HepG2 (cell line): ENCODE measurements around the gene MUSK.

Experiments
- CEBPB ChIP-seq: IDR thresholded peaks from 2 replicates; pipeline ENCODE4 v1.6.1; 2011; ENCODE audit warnings: low read depth, low read length, improper control_type of control experiment, borderline replicate concordance
- ETV6 ChIP-seq: sonication (generic); formaldehyde crosslinking; conservative IDR thresholded peaks from 2 replicates; pipeline ENCODE4 v1.4.0; 2020; ENCODE audit warnings: missing genetic modification reagents
- KDM1A ChIP-seq: IDR thresholded peaks from 2 replicates; pipeline ENCODE4 v1.6.1; 2016; ENCODE audit warnings: missing compliant biosample characterization
- MTA3 ChIP-seq: sonication (generic); formaldehyde crosslinking; IDR thresholded peaks from 2 replicates; pipeline ENCODE4 v1.4.0; 2020; ENCODE audit warnings: missing genetic modification reagents
- NFYC ChIP-seq: IDR thresholded peaks from 2 replicates; pipeline ENCODE4 v1.6.1; 2016; ENCODE audit warnings: missing genetic modification reagents, missing compliant biosample characterization
- PHB2 ChIP-seq: fragments of 450-650 bp; IDR thresholded peaks from 2 replicates; pipeline ENCODE4 v1.6.1; 2018; ENCODE audit not compliant: partially characterized antibody
- POLR2A ChIP-seq, 2 experiments: IDR thresholded peaks; 2 replicates each; pipeline ENCODE4 v1.6.1; 2011; ENCODE audit warnings: low read depth in 2 of 2, low read length in 2 of 2, mild to moderate bottlenecking in 1 of 2, moderate library complexity in 1 of 2; ENCODE audit not compliant: insufficient read depth in 1 of 2
- POLR2AphosphoS5 ChIP-seq: IDR thresholded peaks from 2 replicates; pipeline ENCODE4 v1.6.1; 2012; ENCODE audit warnings: low read depth, low read length
- ZFP90 ChIP-seq: sonication (generic); formaldehyde crosslinking; IDR thresholded peaks from 2 replicates; pipeline ENCODE4 v1.8.0; 2022; ENCODE audit warnings: missing genetic modification reagents, mild to moderate bottlenecking, inconsistent platforms, borderline replicate concordance
- ZKSCAN8 ChIP-seq: IDR thresholded peaks from 2 replicates; pipeline ENCODE4 v1.6.1; 2016; ENCODE audit warnings: borderline replicate concordance, missing genetic modification reagents, missing compliant biosample characterization
- TF ChIP-seq, protein P1 (sequence below): sonication (generic); formaldehyde crosslinking; IDR thresholded peaks from 2 replicates; pipeline ENCODE4 v1.4.0; 2020; ENCODE audit warnings: mild to moderate bottlenecking, missing genetic modification reagents, borderline replicate concordance
- TF ChIP-seq, protein P2 (sequence below): sonication (generic); formaldehyde crosslinking; IDR thresholded peaks from 2 replicates; pipeline ENCODE4 v1.4.0; 2020; ENCODE audit warnings: missing genetic modification reagents, mild to moderate bottlenecking, borderline replicate concordance
- TF ChIP-seq, protein P3 (sequence below): sonication (generic); formaldehyde crosslinking; IDR thresholded peaks from 2 replicates; pipeline ENCODE4 v1.4.0; 2020; ENCODE audit warnings: missing genetic modification reagents

DNA sequence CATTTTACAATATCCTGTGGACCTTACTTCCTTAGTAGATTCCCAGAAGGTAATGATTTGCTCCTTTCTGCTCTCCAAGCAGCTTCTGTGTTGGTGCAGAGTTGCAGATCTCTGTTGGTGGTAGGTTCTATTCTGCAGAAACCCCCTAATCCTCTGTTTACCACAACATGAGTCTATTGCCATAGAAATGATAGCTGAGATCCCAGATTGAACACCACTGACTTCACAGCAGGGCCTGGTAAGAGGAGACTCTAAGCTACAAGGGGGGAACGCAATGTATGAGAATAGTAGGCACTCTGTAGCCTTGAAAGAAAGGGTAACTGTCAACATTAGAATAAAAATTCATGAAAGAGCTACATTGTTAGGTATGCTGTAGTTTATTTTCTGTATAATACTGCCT, 59.5 kb downstream of the MUSK start:
- TF ChIP-seq, protein P1, sequence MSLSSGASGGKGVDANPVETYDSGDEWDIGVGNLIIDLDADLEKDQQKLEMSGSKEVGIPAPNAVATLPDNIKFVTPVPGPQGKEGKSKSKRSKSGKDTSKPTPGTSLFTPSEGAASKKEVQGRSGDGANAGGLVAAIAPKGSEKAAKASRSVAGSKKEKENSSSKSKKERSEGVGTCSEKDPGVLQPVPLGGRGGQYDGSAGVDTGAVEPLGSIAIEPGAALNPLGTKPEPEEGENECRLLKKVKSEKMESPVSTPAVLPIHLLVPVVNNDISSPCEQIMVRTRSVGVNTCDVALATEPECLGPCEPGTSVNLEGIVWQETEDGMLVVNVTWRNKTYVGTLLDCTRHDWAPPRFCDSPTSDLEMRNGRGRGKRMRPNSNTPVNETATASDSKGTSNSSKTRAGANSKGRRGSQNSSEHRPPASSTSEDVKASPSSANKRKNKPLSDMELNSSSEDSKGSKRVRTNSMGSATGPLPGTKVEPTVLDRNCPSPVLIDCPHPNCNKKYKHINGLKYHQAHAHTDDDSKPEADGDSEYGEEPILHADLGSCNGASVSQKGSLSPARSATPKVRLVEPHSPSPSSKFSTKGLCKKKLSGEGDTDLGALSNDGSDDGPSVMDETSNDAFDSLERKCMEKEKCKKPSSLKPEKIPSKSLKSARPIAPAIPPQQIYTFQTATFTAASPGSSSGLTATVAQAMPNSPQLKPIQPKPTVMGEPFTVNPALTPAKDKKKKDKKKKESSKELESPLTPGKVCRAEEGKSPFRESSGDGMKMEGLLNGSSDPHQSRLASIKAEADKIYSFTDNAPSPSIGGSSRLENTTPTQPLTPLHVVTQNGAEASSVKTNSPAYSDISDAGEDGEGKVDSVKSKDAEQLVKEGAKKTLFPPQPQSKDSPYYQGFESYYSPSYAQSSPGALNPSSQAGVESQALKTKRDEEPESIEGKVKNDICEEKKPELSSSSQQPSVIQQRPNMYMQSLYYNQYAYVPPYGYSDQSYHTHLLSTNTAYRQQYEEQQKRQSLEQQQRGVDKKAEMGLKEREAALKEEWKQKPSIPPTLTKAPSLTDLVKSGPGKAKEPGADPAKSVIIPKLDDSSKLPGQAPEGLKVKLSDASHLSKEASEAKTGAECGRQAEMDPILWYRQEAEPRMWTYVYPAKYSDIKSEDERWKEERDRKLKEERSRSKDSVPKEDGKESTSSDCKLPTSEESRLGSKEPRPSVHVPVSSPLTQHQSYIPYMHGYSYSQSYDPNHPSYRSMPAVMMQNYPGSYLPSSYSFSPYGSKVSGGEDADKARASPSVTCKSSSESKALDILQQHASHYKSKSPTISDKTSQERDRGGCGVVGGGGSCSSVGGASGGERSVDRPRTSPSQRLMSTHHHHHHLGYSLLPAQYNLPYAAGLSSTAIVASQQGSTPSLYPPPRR (CRISPR knock-in tag), result no peak
- TF ChIP-seq PHB2, result no peak
- no peak for TF ChIP-seq POLR2AphosphoS5
- TF ChIP-seq, protein P2, sequence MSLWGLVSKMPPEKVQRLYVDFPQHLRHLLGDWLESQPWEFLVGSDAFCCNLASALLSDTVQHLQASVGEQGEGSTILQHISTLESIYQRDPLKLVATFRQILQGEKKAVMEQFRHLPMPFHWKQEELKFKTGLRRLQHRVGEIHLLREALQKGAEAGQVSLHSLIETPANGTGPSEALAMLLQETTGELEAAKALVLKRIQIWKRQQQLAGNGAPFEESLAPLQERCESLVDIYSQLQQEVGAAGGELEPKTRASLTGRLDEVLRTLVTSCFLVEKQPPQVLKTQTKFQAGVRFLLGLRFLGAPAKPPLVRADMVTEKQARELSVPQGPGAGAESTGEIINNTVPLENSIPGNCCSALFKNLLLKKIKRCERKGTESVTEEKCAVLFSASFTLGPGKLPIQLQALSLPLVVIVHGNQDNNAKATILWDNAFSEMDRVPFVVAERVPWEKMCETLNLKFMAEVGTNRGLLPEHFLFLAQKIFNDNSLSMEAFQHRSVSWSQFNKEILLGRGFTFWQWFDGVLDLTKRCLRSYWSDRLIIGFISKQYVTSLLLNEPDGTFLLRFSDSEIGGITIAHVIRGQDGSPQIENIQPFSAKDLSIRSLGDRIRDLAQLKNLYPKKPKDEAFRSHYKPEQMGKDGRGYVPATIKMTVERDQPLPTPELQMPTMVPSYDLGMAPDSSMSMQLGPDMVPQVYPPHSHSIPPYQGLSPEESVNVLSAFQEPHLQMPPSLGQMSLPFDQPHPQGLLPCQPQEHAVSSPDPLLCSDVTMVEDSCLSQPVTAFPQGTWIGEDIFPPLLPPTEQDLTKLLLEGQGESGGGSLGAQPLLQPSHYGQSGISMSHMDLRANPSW (CRISPR knock-in tag), result no peak
- no peak for TF ChIP-seq MTA3 (CRISPR knock-in tag)
- no peak for TF ChIP-seq ETV6
- TF ChIP-seq, protein P3, sequence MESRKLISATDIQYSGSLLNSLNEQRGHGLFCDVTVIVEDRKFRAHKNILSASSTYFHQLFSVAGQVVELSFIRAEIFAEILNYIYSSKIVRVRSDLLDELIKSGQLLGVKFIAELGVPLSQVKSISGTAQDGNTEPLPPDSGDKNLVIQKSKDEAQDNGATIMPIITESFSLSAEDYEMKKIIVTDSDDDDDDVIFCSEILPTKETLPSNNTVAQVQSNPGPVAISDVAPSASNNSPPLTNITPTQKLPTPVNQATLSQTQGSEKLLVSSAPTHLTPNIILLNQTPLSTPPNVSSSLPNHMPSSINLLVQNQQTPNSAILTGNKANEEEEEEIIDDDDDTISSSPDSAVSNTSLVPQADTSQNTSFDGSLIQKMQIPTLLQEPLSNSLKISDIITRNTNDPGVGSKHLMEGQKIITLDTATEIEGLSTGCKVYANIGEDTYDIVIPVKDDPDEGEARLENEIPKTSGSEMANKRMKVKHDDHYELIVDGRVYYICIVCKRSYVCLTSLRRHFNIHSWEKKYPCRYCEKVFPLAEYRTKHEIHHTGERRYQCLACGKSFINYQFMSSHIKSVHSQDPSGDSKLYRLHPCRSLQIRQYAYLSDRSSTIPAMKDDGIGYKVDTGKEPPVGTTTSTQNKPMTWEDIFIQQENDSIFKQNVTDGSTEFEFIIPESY (CRISPR knock-in tag), result no peak
- no peak for TF ChIP-seq POLR2A (IDR thresholded peaks at IDR 0.05; ENCODE audit: insufficient read depth in 1 of 2, low read depth in 2 of 2, low read length in 2 of 2)
- no peak for TF ChIP-seq CEBPB
- TF ChIP-seq ZFP90, result no peak
- no peak for TF ChIP-seq NFYC (CRISPR knock-in tag)
- TF ChIP-seq ZKSCAN8 (CRISPR knock-in tag), result no peak
- no peak for TF ChIP-seq KDM1A (CRISPR knock-in tag)
